Heart right ventricle (tissue), 16 donors: ENCODE data around the gene NDUFAF5. TPM values are rescaled to one million over a fixed set of nuclear protein-coding genes. Genes with fewer than 3 reads are reported as not detected.
A peak's percentile ranks its signal among the peaks of the same experiment; 100 is the strongest.

Experiments
- ATAC-seq, 8 donors: fragments of 200-7000 bp; cut with Tn5 transposase; one replicate each; pipeline ENCODE4 v1.9.1; 2020; ENCODE audit warnings: mild to moderate bottlenecking in 8 of 8, moderate library complexity in 8 of 8, moderate number of reproducible peaks in 1 of 8
- DNase-seq, 2 donors: peaks; one replicate each; pipeline ENCODE4 v3.0.0-alpha.2; 2020
- H3K27ac ChIP-seq, 10 donors: fragments of 200-600 bp; sonication (generic) in 2 of 10; one replicate each; pipeline versions ENCODE4 v1.5.0 to v1.8.0; 2020 to 2022; ENCODE audit warnings: mild to moderate bottlenecking in 3 of 10
- H3K27me3 ChIP-seq, 7 donors: fragments of 200-600 bp; one replicate each; pipeline ENCODE4 v1.8.0; 2021 to 2022; ENCODE audit warnings: mild to moderate bottlenecking in 2 of 7
- H3K36me3 ChIP-seq, 9 donors: fragments of 200-600 bp; sonication (generic) in 1 of 9; one replicate each; pipeline versions ENCODE4 v1.5.0 to v1.8.0; 2020 to 2022; ENCODE audit warnings: mild to moderate bottlenecking in 2 of 9
- H3K4me1 ChIP-seq, 9 donors: fragments of 200-600 bp; sonication (generic) in 1 of 9; one replicate each; pipeline versions ENCODE4 v1.5.0 to v1.8.0; 2020 to 2022; ENCODE audit warnings: mild to moderate bottlenecking in 4 of 9
- H3K4me3 ChIP-seq, 10 donors: fragments of 200-600 bp; sonication (generic) in 2 of 10; one replicate each; pipeline versions ENCODE4 v1.5.0 to v1.8.0; 2020 to 2022; ENCODE audit warnings: mild to moderate bottlenecking in 7 of 10, moderate library complexity in 2 of 10
- H3K9me3 ChIP-seq, 11 donors: fragments of 200-600 bp in 10 of 11; sonication (generic) in 2 of 11; one replicate each; pipeline versions ENCODE4 v1.5.0 to v1.8.0; 2013 to 2022; ENCODE audit warnings: mild to moderate bottlenecking in 2 of 11, control low read depth in 1 of 11, moderate library complexity in 1 of 11
- CTCF ChIP-seq, 9 donors: fragments of 200-600 bp; sonication (generic) in 2 of 9; IDR thresholded peaks; one replicate each; pipeline versions ENCODE4 v1.5.0 to v1.8.0; 2021 to 2022; ENCODE audit warnings: antibody characterized with exemption in 9 of 9, mild to moderate bottlenecking in 5 of 9, moderate library complexity in 1 of 9
- WGBS, 2 donors: extraction: QIAGEN DNeasy Blood & Tissue Kit; methylation state at CpG; one replicate each; pipeline ENCODE4 v1.1.7; 2013; ENCODE audit warnings: inconsistent platforms in 1 of 2; 5-methylcytosine and 5-hydroxymethylcytosine counted together
- intact Hi-C, 10 donors: fragments of 100-400 bp; cut with DNase I; formaldehyde crosslinking; loops; one replicate each; pipeline versions ENCODE4 v1.11.1 to v1.14.2; 2022
- polyA plus RNA-seq, 2 donors: library from polyadenylated mRNA; stranded (reverse); fragments of 200-250 nt; gene quantifications; one replicate each; pipeline ENCODE4 v1.2.3, GENCODE V29; 2013
- total RNA-seq, 10 donors: library from RNA; stranded (reverse); fragmentation: NEBNext Ultra II Directional in 3 of 10; extraction: Animal tissue kit (Norgen Biotek cat#: 25700) in 3 of 10; gene quantifications; one replicate each; pipeline versions ENCODE4 v1.2.1 to v1.2.4, GENCODE V29; 2021 to 2023
- donor health status: Arrhythmogenic right ventricular cardiomyopathy.
- donor health status: ischemic (EF 13 %, LVEDD 7.1; RV severe dilation, severe dysfunction).
- donor health status: healthy with polysubstance abuse.
- donor health status: DM: no; HTN: yes; CAD: no.
- donor health status: DM: no; HTN: no; CAD: no.
- donor health status: ischemic (EF 25% LVEDD 6.9; RV normal size, moderate dysfunction).
- donor health status: ischemic (EF 25% LVEDD 5.7; RV mildly dilated, moderate dysfunction).
- donor health status: healthy.
- donor health status: DM: yes; HTN: yes; CAD: no.
- donor health status: Ischemic cardiomyopathy.
- donor health status: ischemic (EF 35%, LVEDD 5.7; RV mildly dilated, moderate dysfunction).
- donor health status: nonischemic (EF 11% LVEDD 7.7; RV severe dilation, severe dysfunction).
- donor health status: DM: yes; HTN: yes; CAD: no.
- donor health status: PGD.
- donor health status: ischemic (EF 29% LVEDD 5.4; RV normal size, mild dysfunction).
- donor health status: nonischemic (EF 23%, LVEDD 6.1; RV moderate dilation, normal function).

Gene NDUFAF5
- total and polyA plus RNA-seq, 12 donors, result 42.0 to 112 (median 66.3) TPM

DNA sequence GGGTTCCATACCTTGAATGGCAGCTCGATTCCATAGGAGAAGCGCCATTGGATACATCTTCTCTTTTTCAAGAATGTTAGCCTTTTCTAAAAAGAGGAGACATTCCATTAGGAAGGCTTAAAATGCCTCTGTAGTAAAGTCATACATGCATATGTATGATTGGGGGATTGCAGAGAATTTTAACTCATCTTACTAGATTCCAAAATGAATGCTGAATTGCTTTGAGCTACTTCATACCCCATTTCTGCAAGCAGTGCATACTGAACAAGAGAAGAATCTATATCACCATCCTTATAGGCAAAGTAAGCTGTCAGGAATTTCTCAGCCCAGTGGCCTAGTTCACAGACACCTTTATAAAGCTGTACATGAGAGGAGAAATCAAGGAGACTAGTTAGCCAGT, 80.3 kb downstream of the NDUFAF5 start:
- intact Hi-C loops, result no loop called here
- no peak for ATAC-seq
- H3K36me3 ChIP-seq, result no peaks in the 10 kb centered on the region
- peaks cover 0 to 31% (median 6%) of the 10 kb centered on the region in 9 donors for H3K4me1 ChIP-seq
- no peak for TF ChIP-seq CTCF (IDR thresholded peaks at IDR 0.05)
- 56 to 68% methylated on average over 2 of the region's 2 CpGs for WGBS, 2 donors
- no peak overlapping the region for H3K4me3 ChIP-seq
- no peaks in the 10 kb centered on the region for H3K27me3 ChIP-seq
- no peak for DNase-seq
- no peak overlapping the region for H3K27ac ChIP-seq
- H3K9me3 ChIP-seq, result no peaks in the 10 kb centered on the region

DNA sequence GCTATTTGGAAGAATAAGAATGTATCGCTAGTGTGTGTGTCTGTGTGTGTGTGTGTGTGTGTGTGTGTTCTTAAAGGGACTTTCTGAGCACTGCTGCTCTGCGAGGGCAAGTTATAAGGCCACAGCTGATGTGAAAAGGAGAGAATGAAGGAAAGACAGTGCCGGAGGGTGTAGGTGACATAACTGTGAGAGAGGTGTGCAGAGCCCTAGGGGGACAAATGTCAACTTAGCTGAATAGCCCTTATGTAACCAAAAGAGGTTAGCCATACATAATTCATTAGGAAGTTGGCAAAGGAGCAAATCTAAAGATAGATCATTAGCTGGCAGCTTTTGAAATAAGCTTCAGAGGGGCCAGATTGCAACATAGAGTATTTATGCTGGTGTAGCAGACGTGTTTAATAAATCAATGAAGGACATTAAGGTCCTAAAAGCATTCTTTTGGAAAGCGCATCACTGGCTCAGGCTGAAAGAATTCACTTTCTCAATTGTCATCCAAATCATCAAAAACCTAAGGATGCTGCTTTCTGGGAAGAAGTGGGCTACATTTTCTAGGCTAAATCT, 81.0 kb downstream of the NDUFAF5 start:
- intact Hi-C loops, result no loop called here
- 47 to 49% methylated on average over 5 of the region's 5 CpGs for WGBS, 2 donors

GRCh38 chr20:13868331-13868730, 83.5 kb downstream of the NDUFAF5 start:
- Histone ChIP-seq H3K27ac (peak overlapping the region in 1 of 10 donors; percentile 34), H3K4me1 (peaks cover 0 to 34% (median 6%) of the 10 kb centered on the region in 9 donors)
- intact Hi-C loops, result no loop called here

More for the DNA sequence above, 81.0 kb downstream of the NDUFAF5 start:
- Histone ChIP-seq H3K9me3 (no peaks in the 10 kb centered on the region), H3K27ac (no peak overlapping the region), H3K4me1 (peaks cover 0 to 34% (median 6%) of the 10 kb centered on the region in 9 donors), H3K36me3 (no peaks in the 10 kb centered on the region), H3K4me3 (no peak overlapping the region), H3K27me3 (no peaks in the 10 kb centered on the region)
- DNase-seq, result no peak
- peak in 5 of 8 donors; percentile 21 to 59 (median 47) for ATAC-seq
- no peak for TF ChIP-seq CTCF (IDR thresholded peaks at IDR 0.05)

DNA sequence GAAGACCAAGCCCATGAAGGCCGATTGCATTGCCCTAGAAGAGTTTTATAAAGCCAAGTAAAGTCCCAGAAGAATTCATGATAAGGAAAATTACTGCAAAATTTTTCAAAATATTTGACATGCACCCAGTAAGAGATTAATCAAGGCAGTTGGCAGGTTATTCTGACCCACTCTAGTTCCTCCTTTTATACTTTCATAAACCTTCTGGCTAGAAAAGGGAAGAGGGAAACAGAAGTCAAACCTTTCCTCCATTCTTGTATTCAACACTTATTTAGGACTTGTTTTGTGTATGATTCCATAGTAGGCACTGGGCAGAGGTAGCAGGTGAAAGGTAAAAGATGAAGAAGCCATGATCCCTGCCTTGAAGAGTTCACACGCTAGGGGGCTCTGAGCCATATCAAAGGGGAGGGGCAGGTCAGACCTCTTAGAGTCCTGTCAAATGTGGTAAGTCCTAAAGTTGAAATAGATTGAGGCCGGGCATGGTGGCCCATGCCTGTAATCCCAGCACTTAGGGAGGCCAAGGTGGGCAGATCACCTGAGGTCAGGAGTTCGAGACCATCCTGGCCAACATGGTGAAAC, 85.4 kb downstream of the NDUFAF5 start:
- no peak overlapping the region for H3K27ac ChIP-seq
- no peaks in the 10 kb centered on the region for H3K9me3 ChIP-seq
- ATAC-seq (no peak), DNase-seq (no peak)
- WGBS, 2 donors, result 70 to 78% methylated on average over 4 of the region's 4 CpGs
- no peak overlapping the region for H3K4me3 ChIP-seq
- peaks cover 0 to 34% (median 6%) of the 10 kb centered on the region in 9 donors for H3K4me1 ChIP-seq
- H3K36me3 ChIP-seq, result no peaks in the 10 kb centered on the region
- no peak for TF ChIP-seq CTCF (IDR thresholded peaks at IDR 0.05)
- peaks cover 0 to 6% (median 0%) of the 10 kb centered on the region in 7 donors for H3K27me3 ChIP-seq
- intact Hi-C loops, result no loop called here

More at GRCh38 chr20:13868331-13868730, 83.5 kb downstream of the NDUFAF5 start:
- no peak overlapping the region for H3K4me3 ChIP-seq
- WGBS, 2 donors, result 71 to 83% methylated on average over 4 of the region's 4 CpGs
- DNase-seq (no peak), ATAC-seq (peak in 1 of 8 donors; percentile 35)
- no peaks in the 10 kb centered on the region for H3K27me3 ChIP-seq
- no peaks in the 10 kb centered on the region for H3K36me3 ChIP-seq
- no peaks in the 10 kb centered on the region for H3K9me3 ChIP-seq
- no peak for TF ChIP-seq CTCF (IDR thresholded peaks at IDR 0.05)

Other genes with a start within 250 kb of the NDUFAF5 start
- 1 to 10 TPM; 4.6 to 8.5 (median 6.0) TPM for gene TASP1, start 146.1 kb upstream of the NDUFAF5 start, total RNA-seq
- 1 to 10 TPM; 2.1 to 3.7 TPM for gene TASP1, start 146.1 kb upstream of the NDUFAF5 start, polyA plus RNA-seq
- gene ESF1, start 109 bp upstream of the NDUFAF5 start, total RNA-seq, result 10 to 100 TPM in 9 of 10 donors, 1 to 10 TPM in 1; 9.9 to 16.4 (median 13.5) TPM
- gene ESF1, start 109 bp upstream of the NDUFAF5 start, polyA plus RNA-seq, result 10 to 100 TPM in 1 of 2 donors, 1 to 10 TPM in 1; 5.9 to 23.1 TPM
- 1 to 10 TPM in 4 of 10 donors, under 1 TPM in 5, not detected in 1; 0.46 to 3.8 (median 0.94) TPM for gene SEL1L2, start 205.6 kb downstream of the NDUFAF5 start, total RNA-seq
- 1 to 10 TPM in 1 of 2 donors, under 1 TPM in 1; 0.95 to 5.8 TPM for gene SEL1L2, start 205.6 kb downstream of the NDUFAF5 start, polyA plus RNA-seq
- 1 to 10 TPM; 2.6 to 6.4 (median 4.5) TPM for gene MACROD2, start 210.5 kb downstream of the NDUFAF5 start, total RNA-seq
- 1 to 10 TPM in 1 of 2 donors, under 1 TPM in 1; 0.28 to 1.5 TPM for gene MACROD2, start 210.5 kb downstream of the NDUFAF5 start, polyA plus RNA-seq